Neural cell (in vitro differentiated cells): ENCODE data around the gene TFCP2L1. TPM values are rescaled to one million over a fixed set of nuclear protein-coding genes. Genes with fewer than 3 reads are reported as not detected.
"Not testable (repeated sequence)": the region's sequence is repeated elsewhere in the genome, so short reads cannot be mapped to it uniquely, and the experiment has no call there.

Source experiments
- H2AFZ ChIP-seq: fragments of 200-600, 300-800 bp; sonication (generic), shearing (Covaris generic); 2 replicates; pipeline ENCODE4 v1.6.0; 2014; ENCODE audit warnings: low read depth, mild to moderate bottlenecking, antibody characterized with exemption, low read length, moderate library complexity
- H3F3A ChIP-seq: fragments of 200-600 bp; shearing (Covaris generic); 2 replicates; pipeline ENCODE4 v1.6.1; 2016; ENCODE audit warnings: mild to moderate bottlenecking, moderate library complexity, mixed read lengths, antibody characterized with exemption, low read length; ENCODE audit not compliant: insufficient read depth, poor library complexity, severe bottlenecking
- H3K27ac ChIP-seq: fragments of 200-600, 300-800 bp; sonication (generic), shearing (Covaris generic); 2 replicates; pipeline ENCODE4 v1.5.1; 2014; ENCODE audit warnings: mild to moderate bottlenecking, low read length, moderate library complexity
- H3K27me3 ChIP-seq: fragments of 300-800, 200-600 bp; sonication (generic), shearing (Covaris generic); 2 replicates; pipeline ENCODE4 v1.6.0; 2014; ENCODE audit warnings: mild to moderate bottlenecking, low read depth, low read length, moderate library complexity; ENCODE audit not compliant: insufficient read depth
- H3K36me3 ChIP-seq: fragments of 300-800, 200-600 bp; sonication (generic), shearing (Covaris generic); 2 replicates; pipeline ENCODE4 v1.5.1; 2014; ENCODE audit warnings: mild to moderate bottlenecking, antibody characterized with exemption, low read length, moderate library complexity; ENCODE audit not compliant: insufficient read depth
- H3K4me2 ChIP-seq: fragments of 300-800, 200-600 bp; sonication (generic), shearing (Covaris generic); 2 replicates; pipeline ENCODE4 v1.6.0; 2014; ENCODE audit warnings: mild to moderate bottlenecking, low read length
- H3K4me3 ChIP-seq: fragments of 300-800, 200-600 bp; sonication (generic), shearing (Covaris generic); 2 replicates; pipeline ENCODE4 v1.5.1; 2014; ENCODE audit warnings: mild to moderate bottlenecking, low read length, moderate library complexity
- H3K79me2 ChIP-seq: fragments of 200-600 bp; shearing (Covaris generic); replicated peaks from 2 replicates; pipeline ENCODE4 v1.6.0; 2014; ENCODE audit warnings: mild to moderate bottlenecking, low read length, moderate library complexity; ENCODE audit not compliant: insufficient read depth
- H3K9ac ChIP-seq: fragments of 300-800, 200-600 bp; sonication (generic), shearing (Covaris generic); 2 replicates; pipeline ENCODE4 v1.6.1; 2016; ENCODE audit warnings: mild to moderate bottlenecking, low read length, mixed read lengths
- H3K9me2 ChIP-seq: fragments of 200-600 bp; shearing (Covaris generic); 2 replicates; pipeline ENCODE4 v1.6.1; 2016; ENCODE audit warnings: mild to moderate bottlenecking, low read length, mixed read lengths; ENCODE audit not compliant: insufficient read depth
- H3K9me3 ChIP-seq: fragments of 200-600, 300-800 bp; sonication (generic), shearing (Covaris generic); 2 replicates; pipeline ENCODE4 v1.6.1; 2016; ENCODE audit warnings: mild to moderate bottlenecking, mixed run types, low read length, moderate library complexity, mixed read lengths
- H4K20me1 ChIP-seq: fragments of 200-600 bp; shearing (Covaris generic); 2 replicates; pipeline ENCODE4 v1.6.1; 2016; ENCODE audit warnings: mild to moderate bottlenecking, mixed run types; ENCODE audit not compliant: insufficient read depth
- CTCF ChIP-seq: fragments of 450-650 bp; IDR thresholded peaks from 2 replicates; pipeline ENCODE4 v1.5.1; 2014; ENCODE audit warnings: antibody characterized with exemption, mild to moderate bottlenecking, moderate library complexity; ENCODE audit not compliant: poor library complexity, severe bottlenecking
- EP300 ChIP-seq: fragments of 450-650 bp; conservative IDR thresholded peaks from 2 replicates; pipeline ENCODE4 v1.6.1; 2014; ENCODE audit warnings: antibody characterized with exemption, mild to moderate bottlenecking, moderate library complexity; ENCODE audit not compliant: poor library complexity, severe bottlenecking
- EZH2 ChIP-seq: fragments of 200-600, 300-800 bp; shearing (Covaris generic), sonication (generic); IDR thresholded peaks from 2 replicates; pipeline ENCODE4 v1.6.1; 2014; ENCODE audit warnings: antibody characterized with exemption, low read length, borderline replicate concordance, mild to moderate bottlenecking; ENCODE audit not compliant: insufficient read depth, poor library complexity, severe bottlenecking
- MXI1 ChIP-seq: fragments of 450-650 bp; conservative IDR thresholded peaks from 2 replicates; pipeline ENCODE4 v1.6.1; 2014; ENCODE audit warnings: antibody characterized with exemption, mild to moderate bottlenecking; ENCODE audit not compliant: poor library complexity, severe bottlenecking
- POLR2AphosphoS5 ChIP-seq: IDR thresholded peaks from 2 replicates; pipeline ENCODE4 v1.6.1; 2012
- RAD21 ChIP-seq: fragments of 450-650 bp; conservative IDR thresholded peaks from 2 replicates; pipeline ENCODE4 v1.6.1; 2014; ENCODE audit warnings: antibody characterized with exemption, mild to moderate bottlenecking, moderate library complexity
- REST ChIP-seq: IDR thresholded peaks from 2 replicates; pipeline ENCODE4 v1.6.1; 2012; ENCODE audit warnings: borderline replicate concordance
- SMC3 ChIP-seq: fragments of 450-650 bp; conservative IDR thresholded peaks from 2 replicates; pipeline ENCODE4 v1.6.1; 2014; ENCODE audit warnings: antibody characterized with exemption, mild to moderate bottlenecking, moderate library complexity; ENCODE audit not compliant: poor library complexity
- TAF1 ChIP-seq: IDR thresholded peaks from 2 replicates; pipeline ENCODE4 v1.6.1; 2012; ENCODE audit warnings: low read depth
- polyA plus RNA-seq: library from polyadenylated mRNA; depleted of rRNA; stranded (reverse); fragments of >200 nt; gene quantifications from 2 replicates; pipeline ENCODE4 v1.2.3, GENCODE V29; 2014

The TFCP2L1 gene
- polyA plus RNA-seq, 1 donor from 2014 or later = 0.04 TPM

- Histone ChIP-seq H3K4me3 (no peak overlapping the region), H3F3A (no peaks in the 10 kb centered on the region), H4K20me1 (no peaks in the 10 kb centered on the region), H3K27me3 (no peaks in the 10 kb centered on the region), H3K9me2 (no peaks in the 10 kb centered on the region), H3K4me2 (no peak overlapping the region), H3K9me3 (no peaks in the 10 kb centered on the region), H3K9ac (no peak overlapping the region), H3K36me3 (no peaks in the 10 kb centered on the region), H2AFZ (no peak overlapping the region), H3K27ac (no peak overlapping the region), H3K79me2 (no peaks in the 10 kb centered on the region)
- no peak for TF ChIP-seq EP300
- no peak for TF ChIP-seq SMC3
- TF ChIP-seq CTCF = no peak
- no peak for TF ChIP-seq POLR2AphosphoS5
- TF ChIP-seq MXI1 = no peak
- TF ChIP-seq RAD21 = no peak
- TF ChIP-seq TAF1 = no peak
- TF ChIP-seq REST = no peak
- no peak for TF ChIP-seq EZH2
Measured at GRCh38 chr2:121228521-121228920, 56.5 kb downstream of the TFCP2L1 start.

- H3K4me3 ChIP-seq, H3K9me2 ChIP-seq, H4K20me1 ChIP-seq, H3K9me3 ChIP-seq, H3F3A ChIP-seq, H2AFZ ChIP-seq, H3K4me2 ChIP-seq, H3K27me3 ChIP-seq, H3K36me3 ChIP-seq, H3K79me2 ChIP-seq, H3K27ac ChIP-seq, H3K9ac ChIP-seq: not testable (repeated sequence)
Measured at GRCh38 chr2:121227381-121228144, 57.4 kb downstream of the TFCP2L1 start.

- not testable (repeated sequence) for H2AFZ ChIP-seq, H4K20me1 ChIP-seq, H3K36me3 ChIP-seq, H3K27me3 ChIP-seq, H3K4me2 ChIP-seq, H3K4me3 ChIP-seq, H3K27ac ChIP-seq, H3K79me2 ChIP-seq, H3K9me3 ChIP-seq, H3K9ac ChIP-seq, H3K9me2 ChIP-seq, H3F3A ChIP-seq
Measured at GRCh38 chr2:121225681-121226080, 59.3 kb downstream of the TFCP2L1 start.
